ENCODE results near the gene GRXCR2. TPM values are rescaled to one million over a fixed set of nuclear protein-coding genes. Genes with fewer than 3 reads are reported as not detected.
"Not testable (repeated sequence)": the region's sequence is repeated elsewhere in the genome, so short reads cannot be mapped to it uniquely, and the experiment has no call there.

The GRXCR2 gene
- total RNA-seq, 1 donor from 2014 or later = not detected

DNA sequence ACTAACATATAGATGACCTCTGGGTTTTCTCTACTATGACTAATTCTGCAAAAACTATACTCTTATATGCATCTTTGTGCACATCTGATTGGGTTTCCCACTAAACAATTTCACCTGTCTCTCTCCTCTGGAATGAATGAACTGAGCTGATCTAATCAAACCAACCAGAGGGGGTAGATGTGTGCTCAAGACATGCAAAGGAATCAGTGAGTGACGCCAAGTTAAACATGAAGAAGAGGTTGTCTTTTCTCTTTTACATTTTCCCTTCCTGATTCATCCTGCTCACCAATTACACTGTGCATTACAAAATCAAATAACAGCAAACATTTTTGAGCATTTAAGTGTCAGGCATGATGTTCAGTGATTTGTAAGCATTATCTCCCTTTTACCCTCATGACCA, 29.6 kb upstream of the GRXCR2 start:
- no peaks in the 10 kb centered on the region for H3K4me1 ChIP-seq
- TF ChIP-seq EZH2phosphoT487 (IDR thresholded peaks at IDR 0.05) (no peak), EZH2 (IDR thresholded peaks at IDR 0.05) (no peak)
- TF ChIP-seq, protein P1, sequence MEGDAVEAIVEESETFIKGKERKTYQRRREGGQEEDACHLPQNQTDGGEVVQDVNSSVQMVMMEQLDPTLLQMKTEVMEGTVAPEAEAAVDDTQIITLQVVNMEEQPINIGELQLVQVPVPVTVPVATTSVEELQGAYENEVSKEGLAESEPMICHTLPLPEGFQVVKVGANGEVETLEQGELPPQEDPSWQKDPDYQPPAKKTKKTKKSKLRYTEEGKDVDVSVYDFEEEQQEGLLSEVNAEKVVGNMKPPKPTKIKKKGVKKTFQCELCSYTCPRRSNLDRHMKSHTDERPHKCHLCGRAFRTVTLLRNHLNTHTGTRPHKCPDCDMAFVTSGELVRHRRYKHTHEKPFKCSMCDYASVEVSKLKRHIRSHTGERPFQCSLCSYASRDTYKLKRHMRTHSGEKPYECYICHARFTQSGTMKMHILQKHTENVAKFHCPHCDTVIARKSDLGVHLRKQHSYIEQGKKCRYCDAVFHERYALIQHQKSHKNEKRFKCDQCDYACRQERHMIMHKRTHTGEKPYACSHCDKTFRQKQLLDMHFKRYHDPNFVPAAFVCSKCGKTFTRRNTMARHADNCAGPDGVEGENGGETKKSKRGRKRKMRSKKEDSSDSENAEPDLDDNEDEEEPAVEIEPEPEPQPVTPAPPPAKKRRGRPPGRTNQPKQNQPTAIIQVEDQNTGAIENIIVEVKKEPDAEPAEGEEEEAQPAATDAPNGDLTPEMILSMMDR (IDR thresholded peaks at IDR 0.05) = no peak
- Mint-ChIP-seq H3K4me1 (no peaks in the 10 kb centered on the region), H3K4me3 (no peak overlapping the region), H3K27me3 (ENCODE audit: insufficient read depth, low read depth) (peaks cover 2% of the 10 kb centered on the region), H3K27ac (no peak overlapping the region), H3K36me3 (no peaks in the 10 kb centered on the region), H3K9me3 (peaks cover 11% of the 10 kb centered on the region)
- H4K20me1 ChIP-seq (ENCODE audit: low read depth) = no peaks in the 10 kb centered on the region
- no peaks in the 10 kb centered on the region for H3K79me2 ChIP-seq (ENCODE audit: low read depth)
- H3K9me3 ChIP-seq (ENCODE audit: low read depth) = no peaks in the 10 kb centered on the region
- no peaks in the 10 kb centered on the region for H3K36me3 ChIP-seq
- DNase-seq (ENCODE audit: low spot score) = no peak
- no peaks in the 10 kb centered on the region for H3F3A ChIP-seq (ENCODE audit: low read depth)
- H3K4me2 ChIP-seq = no peak overlapping the region
- H3K4me3 ChIP-seq = no peak overlapping the region
- no peak overlapping the region for H3K27ac ChIP-seq
- no peaks in the 10 kb centered on the region for H3K27me3 ChIP-seq
- H2AFZ ChIP-seq (replicated peaks) = no peak overlapping the region
- no peak overlapping the region for H3K9ac ChIP-seq

DNA sequence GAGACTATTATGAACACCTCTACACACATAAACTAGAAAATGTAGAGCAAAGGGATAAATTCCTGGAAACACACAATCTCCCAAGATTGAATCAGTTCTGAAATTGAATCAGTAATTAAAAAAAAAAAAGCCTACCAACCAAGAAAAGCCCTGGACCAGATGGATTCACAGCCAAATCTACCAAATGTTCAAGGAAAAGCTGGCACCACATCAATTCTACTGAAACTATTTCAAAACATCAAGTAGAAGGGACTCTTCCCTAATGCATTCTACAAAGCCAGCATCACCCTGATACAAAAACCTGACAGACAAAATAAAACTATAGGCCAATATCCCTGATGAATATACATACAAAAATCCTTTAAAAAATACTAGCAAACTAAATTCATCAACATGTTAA, 25.4 kb upstream of the GRXCR2 start:
- Histone ChIP-seq H3K9ac (no peak overlapping the region), H4K20me1 (ENCODE audit: low read depth) (no peaks in the 10 kb centered on the region), H3K4me3 (no peak overlapping the region), H3K27me3 (no peaks in the 10 kb centered on the region), H3K79me2 (ENCODE audit: low read depth) (no peaks in the 10 kb centered on the region), H3K36me3 (no peaks in the 10 kb centered on the region), H3K27ac (no peak overlapping the region), H2AFZ (replicated peaks) (no peak overlapping the region), H3K9me3 (ENCODE audit: low read depth) (no peaks in the 10 kb centered on the region), H3K4me2 (no peak overlapping the region), H3F3A (ENCODE audit: low read depth) (no peaks in the 10 kb centered on the region), H3K4me1 (no peaks in the 10 kb centered on the region)
- DNase-seq (ENCODE audit: low spot score) = no peak
- Mint-ChIP-seq H3K27me3 (ENCODE audit: insufficient read depth, low read depth) (no peaks in the 10 kb centered on the region), H3K27ac (no peak overlapping the region), H3K4me3 (no peak overlapping the region), H3K36me3 (no peaks in the 10 kb centered on the region), H3K9me3 (peaks cover 16% of the 10 kb centered on the region), H3K4me1 (no peaks in the 10 kb centered on the region)
- TF ChIP-seq EZH2phosphoT487 (IDR thresholded peaks at IDR 0.05) = no peak
- TF ChIP-seq, protein P1 (IDR thresholded peaks at IDR 0.05) = no peak
- no peak for TF ChIP-seq EZH2 (IDR thresholded peaks at IDR 0.05)

DNA sequence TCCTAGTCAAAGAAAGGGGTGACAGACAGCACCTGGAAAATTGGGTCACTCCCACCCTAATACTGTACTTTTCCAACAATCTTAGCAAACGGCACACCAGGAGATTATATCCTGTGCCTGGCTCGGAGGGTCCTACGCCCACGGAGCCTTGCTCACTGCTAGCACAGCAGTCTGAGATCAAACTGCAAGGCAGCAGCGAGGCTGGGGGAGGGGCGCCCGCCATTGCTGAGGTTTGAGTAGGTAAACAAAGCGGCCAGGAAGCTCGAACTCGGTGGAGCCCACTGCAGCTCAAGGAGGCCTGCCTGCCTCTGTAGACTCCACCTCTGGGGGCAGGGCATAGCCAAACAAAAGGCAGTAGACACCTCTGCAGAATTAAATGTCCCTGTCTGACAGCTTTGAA, 18.6 kb upstream of the GRXCR2 start:
- not testable (repeated sequence) for H3K4me3 Mint-ChIP-seq; H3K27me3 Mint-ChIP-seq (ENCODE audit: insufficient read depth, low read depth); H3K4me1 Mint-ChIP-seq

DNA sequence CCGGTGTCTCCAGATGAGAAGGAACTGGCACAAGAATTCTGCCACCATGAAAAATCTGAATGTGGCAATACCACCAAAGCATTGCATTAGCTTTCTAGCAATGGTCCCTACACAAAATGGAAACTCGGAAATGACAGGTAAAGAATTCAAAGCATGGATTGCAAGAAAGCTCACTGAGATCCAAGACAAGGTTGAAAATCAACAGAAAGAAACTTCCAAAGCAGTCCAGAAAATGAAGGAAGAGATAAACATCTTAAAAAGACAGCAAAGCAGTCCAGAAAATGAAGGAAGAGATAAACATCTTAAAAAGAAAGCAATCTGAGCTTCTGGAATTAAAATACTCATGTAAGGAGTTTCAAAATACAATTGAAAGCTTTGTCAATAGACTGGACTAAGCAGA, 16.8 kb upstream of the GRXCR2 start:
- Histone ChIP-seq H3K27me3 (no peaks in the 10 kb centered on the region), H3F3A (ENCODE audit: low read depth) (no peaks in the 10 kb centered on the region), H3K27ac (no peak overlapping the region), H3K79me2 (ENCODE audit: low read depth) (no peaks in the 10 kb centered on the region), H3K4me3 (no peak overlapping the region), H3K9ac (no peak overlapping the region), H4K20me1 (ENCODE audit: low read depth) (no peaks in the 10 kb centered on the region), H3K36me3 (no peaks in the 10 kb centered on the region), H3K4me1 (no peaks in the 10 kb centered on the region), H2AFZ (replicated peaks) (no peak overlapping the region), H3K4me2 (no peak overlapping the region), H3K9me3 (ENCODE audit: low read depth) (peaks cover 11% of the 10 kb centered on the region)
- no peak for TF ChIP-seq EZH2 (IDR thresholded peaks at IDR 0.05)
- TF ChIP-seq, protein P1 (IDR thresholded peaks at IDR 0.05) = no peak
- no peak for TF ChIP-seq EZH2phosphoT487 (IDR thresholded peaks at IDR 0.05)
- H3K4me1 Mint-ChIP-seq = no peaks in the 10 kb centered on the region
- no peaks in the 10 kb centered on the region for H3K27me3 Mint-ChIP-seq (ENCODE audit: insufficient read depth, low read depth)
- H3K36me3 Mint-ChIP-seq = no peaks in the 10 kb centered on the region
- DNase-seq (ENCODE audit: low spot score) = no peak
- no peak overlapping the region for H3K4me3 Mint-ChIP-seq
- peaks cover 23% of the 10 kb centered on the region for H3K9me3 Mint-ChIP-seq
- H3K27ac Mint-ChIP-seq = no peak overlapping the region

More for the DNA sequence above, 18.6 kb upstream of the GRXCR2 start:
- H4K20me1 ChIP-seq (ENCODE audit: low read depth); H3K79me2 ChIP-seq (ENCODE audit: low read depth); H3K4me2 ChIP-seq; H3K4me1 ChIP-seq; H3K27me3 ChIP-seq; H3K4me3 ChIP-seq; H3K27ac Mint-ChIP-seq; DNase-seq (ENCODE audit: low spot score); H3F3A ChIP-seq (ENCODE audit: low read depth); H3K36me3 Mint-ChIP-seq; H3K9ac ChIP-seq; H3K27ac ChIP-seq; H3K36me3 ChIP-seq; H2AFZ ChIP-seq (replicated peaks): not testable (repeated sequence)
- H3K9me3 ChIP-seq (ENCODE audit: low read depth) = peaks cover 11% of the 10 kb centered on the region
- H3K9me3 Mint-ChIP-seq = peaks cover 28% of the 10 kb centered on the region
